OCI-LY3 (cell line): ENCODE results near the gene BTBD9.

Source experiments
- EZH2phosphoT487 ChIP-seq: fragments of 200-600 bp; shearing (Covaris generic); IDR thresholded peaks from 2 replicates; pipeline ENCODE4 v1.6.1; 2018; ENCODE audit warnings: antibody characterized with exemption, mixed run types, low read depth
- TF ChIP-seq, protein P1 (sequence below): fragments of 200-600, 300-600 bp; sonication (generic); IDR thresholded peaks from 2 replicates; pipeline ENCODE4 v1.5.1; 2014; ENCODE audit warnings: antibody characterized with exemption, low read length, low read depth

DNA sequence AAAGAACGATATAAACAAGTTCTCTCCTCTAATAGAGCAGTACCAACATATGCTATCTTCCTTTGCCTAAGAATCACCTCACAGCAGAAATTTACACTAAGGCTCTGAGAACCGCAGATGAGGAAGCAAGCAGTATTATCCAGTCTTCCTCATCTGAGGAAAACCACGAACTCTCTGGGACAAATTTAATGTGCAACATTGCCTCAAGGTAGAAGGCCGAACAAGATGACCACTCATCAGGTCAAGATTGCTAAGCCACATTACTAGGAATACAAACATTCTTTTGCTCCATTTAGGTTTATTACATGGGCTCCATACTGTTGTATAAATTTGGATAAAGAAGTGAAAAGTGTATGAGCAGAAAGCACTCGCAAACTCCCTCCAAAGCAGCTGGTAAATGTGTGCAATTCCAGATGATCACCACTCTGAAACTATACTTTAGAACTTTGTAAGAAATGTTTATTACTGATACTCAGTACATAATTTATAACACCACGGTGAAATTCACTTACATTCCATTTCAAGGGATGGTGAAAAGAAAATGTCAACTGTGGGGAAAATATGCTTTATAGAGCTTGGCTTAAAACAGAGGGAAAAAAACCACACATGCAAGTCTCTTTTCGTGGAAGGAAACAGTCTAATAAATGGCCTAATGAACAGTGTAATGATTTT lies 398.4 kb downstream of the BTBD9 start:
- TF ChIP-seq, protein P1, sequence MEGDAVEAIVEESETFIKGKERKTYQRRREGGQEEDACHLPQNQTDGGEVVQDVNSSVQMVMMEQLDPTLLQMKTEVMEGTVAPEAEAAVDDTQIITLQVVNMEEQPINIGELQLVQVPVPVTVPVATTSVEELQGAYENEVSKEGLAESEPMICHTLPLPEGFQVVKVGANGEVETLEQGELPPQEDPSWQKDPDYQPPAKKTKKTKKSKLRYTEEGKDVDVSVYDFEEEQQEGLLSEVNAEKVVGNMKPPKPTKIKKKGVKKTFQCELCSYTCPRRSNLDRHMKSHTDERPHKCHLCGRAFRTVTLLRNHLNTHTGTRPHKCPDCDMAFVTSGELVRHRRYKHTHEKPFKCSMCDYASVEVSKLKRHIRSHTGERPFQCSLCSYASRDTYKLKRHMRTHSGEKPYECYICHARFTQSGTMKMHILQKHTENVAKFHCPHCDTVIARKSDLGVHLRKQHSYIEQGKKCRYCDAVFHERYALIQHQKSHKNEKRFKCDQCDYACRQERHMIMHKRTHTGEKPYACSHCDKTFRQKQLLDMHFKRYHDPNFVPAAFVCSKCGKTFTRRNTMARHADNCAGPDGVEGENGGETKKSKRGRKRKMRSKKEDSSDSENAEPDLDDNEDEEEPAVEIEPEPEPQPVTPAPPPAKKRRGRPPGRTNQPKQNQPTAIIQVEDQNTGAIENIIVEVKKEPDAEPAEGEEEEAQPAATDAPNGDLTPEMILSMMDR = no peak
- no peak for TF ChIP-seq EZH2phosphoT487
